HepG2 (cell line): ENCODE data around the gene CERS5. TPM values are rescaled to one million over a fixed set of nuclear protein-coding genes. Genes with fewer than 3 reads are reported as not detected.

Experiments used
- ARID5B ChIP-seq: IDR thresholded peaks from 2 replicates; pipeline ENCODE4 v1.4.0; 2020; ENCODE audit warnings: mild to moderate bottlenecking, missing genetic modification reagents
- ATF2 ChIP-seq: sonication (generic); formaldehyde crosslinking; IDR thresholded peaks from 2 replicates; pipeline ENCODE4 v1.4.0; 2020; ENCODE audit warnings: missing genetic modification reagents
- BRCA1 ChIP-seq: sonication (generic); formaldehyde crosslinking; IDR thresholded peaks from 2 replicates; pipeline ENCODE4 v1.4.0; 2020; ENCODE audit warnings: missing genetic modification reagents
- DRAP1 ChIP-seq: IDR thresholded peaks from 2 replicates; pipeline ENCODE4 v1.6.1; 2016; ENCODE audit warnings: missing genetic modification reagents, missing compliant biosample characterization
- E2F5 ChIP-seq: sonication (generic); formaldehyde crosslinking; conservative IDR thresholded peaks from 2 replicates; pipeline ENCODE4 v1.4.0; 2020; ENCODE audit warnings: missing genetic modification reagents
- GTF3A ChIP-seq: sonication (generic); formaldehyde crosslinking; conservative IDR thresholded peaks from 2 replicates; pipeline ENCODE4 v1.4.0; 2020; ENCODE audit warnings: mild to moderate bottlenecking, missing genetic modification reagents
- HOXA3 ChIP-seq: sonication (generic); formaldehyde crosslinking; IDR thresholded peaks from 2 replicates; pipeline ENCODE4 v1.5.0; 2020; ENCODE audit warnings: missing genetic modification reagents
- MAX ChIP-seq: IDR thresholded peaks from 2 replicates; pipeline ENCODE4 v1.6.1; 2012; ENCODE audit warnings: inconsistent platforms
- MED1 ChIP-seq: sonication (generic); formaldehyde crosslinking; IDR thresholded peaks from 2 replicates; pipeline ENCODE4 v1.4.0; 2020; ENCODE audit warnings: missing genetic modification reagents
- NFE2L1 ChIP-seq: sonication (generic); formaldehyde crosslinking; IDR thresholded peaks from 2 replicates; pipeline ENCODE4 v1.4.0; 2020; ENCODE audit warnings: missing genetic modification reagents, mild to moderate bottlenecking, borderline replicate concordance
- ZNF468 ChIP-seq: sonication (generic); formaldehyde crosslinking; IDR thresholded peaks from 2 replicates; pipeline ENCODE4 v1.8.0; 2022; ENCODE audit warnings: mild to moderate bottlenecking, moderate library complexity, missing genetic modification reagents
- ZNF670 ChIP-seq: sonication (generic); formaldehyde crosslinking; IDR thresholded peaks from 2 replicates; pipeline ENCODE4 v1.8.0; 2022; ENCODE audit warnings: mild to moderate bottlenecking, missing genetic modification reagents, borderline replicate concordance
- ZNF773 ChIP-seq: sonication (generic); formaldehyde crosslinking; IDR thresholded peaks from 2 replicates; pipeline ENCODE4 v1.4.0; 2020; ENCODE audit warnings: missing genetic modification reagents, borderline replicate concordance
- ZNF784 ChIP-seq: sonication (generic); formaldehyde crosslinking; IDR thresholded peaks from 2 replicates; pipeline ENCODE4 v1.5.1; 2020; ENCODE audit warnings: missing genetic modification reagents, mild to moderate bottlenecking, borderline replicate concordance
- ZNF879 ChIP-seq: sonication (generic); formaldehyde crosslinking; IDR thresholded peaks from 2 replicates; pipeline ENCODE4 v1.8.1; 2023; ENCODE audit warnings: missing genetic modification reagents
- polyA plus RNA-seq, 8 experiments: library from polyadenylated mRNA; depleted of rRNA in 3 of 8; stranded (reverse) in 7 of 8; unstranded in 1 of 8; fragments of >200 nt; fragmentation: Illumina TruSeq in 4 of 8; extraction: Trizol in 4 of 8; gene quantifications; 2 replicates each; pipeline versions ENCODE4 v1.2.1 to v1.2.3, GENCODE V29; 2011 to 2016; ENCODE audit warnings: low read depth in 4 of 8, missing spikeins in 1 of 8, mixed read lengths in 1 of 8; ENCODE audit not compliant: insufficient read depth in 1 of 8
- total RNA-seq, 5 experiments: library from RNA; depleted of rRNA; stranded (reverse); fragments of >200 nt; fragmentation: Illumina TruSeq; extraction: Trizol; gene quantifications; 2 replicates each; pipeline ENCODE4 v1.2.3, GENCODE V29; 2016; ENCODE audit warnings: low read depth in 1 of 5
- TF ChIP-seq, protein P1 (sequence below): sonication (generic); formaldehyde crosslinking; IDR thresholded peaks from 2 replicates; pipeline ENCODE4 v1.4.0; 2020; ENCODE audit warnings: missing genetic modification reagents
- TF ChIP-seq, protein P2 (sequence below): sonication (generic); formaldehyde crosslinking; conservative IDR thresholded peaks from 2 replicates; pipeline ENCODE4 v1.4.0; 2020; ENCODE audit warnings: missing genetic modification reagents

Gene CERS5
- total and polyA plus RNA-seq, 2 of the 13 experiments (the other 11 are each of a cell fraction or from before 2014, with no cell fraction given) = 22.3 to 48.8 TPM

DNA sequence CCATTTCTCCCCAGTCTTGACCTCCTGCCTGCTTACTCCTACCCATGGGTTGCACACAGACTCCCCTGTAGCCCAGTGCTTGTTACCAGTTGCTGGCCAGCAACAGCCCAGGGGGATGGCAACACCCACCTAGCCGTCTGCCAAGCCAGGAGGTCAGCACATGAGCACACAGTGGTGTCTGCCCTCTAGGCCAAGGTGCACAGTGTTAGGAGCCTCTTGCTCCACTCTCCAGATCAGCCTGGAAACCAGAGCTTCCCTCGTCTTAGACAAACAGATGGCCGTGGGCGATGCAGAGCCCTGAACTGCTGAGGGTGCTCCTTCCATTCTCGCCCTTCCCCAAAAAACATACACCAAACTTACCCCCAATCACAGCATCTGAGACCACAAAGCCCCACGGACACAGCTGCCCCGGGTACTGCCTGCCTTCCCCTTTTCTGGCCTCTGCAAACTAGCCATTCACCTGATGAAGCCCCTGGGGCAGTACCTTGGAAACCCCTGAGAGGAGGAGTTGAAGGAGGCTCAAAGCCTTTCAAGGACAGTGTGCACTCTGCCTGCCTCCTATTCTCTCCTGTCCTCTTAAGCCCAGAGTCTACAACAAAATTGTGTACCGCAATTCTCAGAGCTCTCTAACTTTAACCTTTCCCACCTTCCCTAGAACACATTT is 64.4 kb downstream of the CERS5 start (continued):
- TF ChIP-seq ZNF784 (CRISPR knock-in tag) = no peak
- TF ChIP-seq MAX = no peak
- no peak for TF ChIP-seq ZNF468 (CRISPR knock-in tag)
- TF ChIP-seq ATF2 (CRISPR knock-in tag) = peak; percentile 50; the same call in 1 of the 2 replicates
- TF ChIP-seq, protein P1, sequence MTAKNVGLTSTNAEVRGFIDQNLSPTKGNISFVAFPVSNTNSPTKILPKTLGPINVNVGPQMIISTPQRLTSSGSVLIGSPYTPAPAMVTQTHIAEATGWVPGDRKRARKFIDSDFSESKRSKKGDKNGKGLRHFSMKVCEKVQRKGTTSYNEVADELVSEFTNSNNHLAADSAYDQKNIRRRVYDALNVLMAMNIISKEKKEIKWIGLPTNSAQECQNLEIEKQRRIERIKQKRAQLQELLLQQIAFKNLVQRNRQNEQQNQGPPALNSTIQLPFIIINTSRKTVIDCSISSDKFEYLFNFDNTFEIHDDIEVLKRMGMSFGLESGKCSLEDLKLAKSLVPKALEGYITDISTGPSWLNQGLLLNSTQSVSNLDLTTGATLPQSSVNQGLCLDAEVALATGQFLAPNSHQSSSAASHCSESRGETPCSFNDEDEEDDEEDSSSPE (CRISPR knock-in tag) = 0 out of 2 replicates have a peak, but pooled peaks have one; percentile 33
- no peak for TF ChIP-seq ZNF773
- TF ChIP-seq HOXA3 (CRISPR knock-in tag) = peak; percentile 59; the same call in 1 of the 2 replicates
- TF ChIP-seq, protein P2, sequence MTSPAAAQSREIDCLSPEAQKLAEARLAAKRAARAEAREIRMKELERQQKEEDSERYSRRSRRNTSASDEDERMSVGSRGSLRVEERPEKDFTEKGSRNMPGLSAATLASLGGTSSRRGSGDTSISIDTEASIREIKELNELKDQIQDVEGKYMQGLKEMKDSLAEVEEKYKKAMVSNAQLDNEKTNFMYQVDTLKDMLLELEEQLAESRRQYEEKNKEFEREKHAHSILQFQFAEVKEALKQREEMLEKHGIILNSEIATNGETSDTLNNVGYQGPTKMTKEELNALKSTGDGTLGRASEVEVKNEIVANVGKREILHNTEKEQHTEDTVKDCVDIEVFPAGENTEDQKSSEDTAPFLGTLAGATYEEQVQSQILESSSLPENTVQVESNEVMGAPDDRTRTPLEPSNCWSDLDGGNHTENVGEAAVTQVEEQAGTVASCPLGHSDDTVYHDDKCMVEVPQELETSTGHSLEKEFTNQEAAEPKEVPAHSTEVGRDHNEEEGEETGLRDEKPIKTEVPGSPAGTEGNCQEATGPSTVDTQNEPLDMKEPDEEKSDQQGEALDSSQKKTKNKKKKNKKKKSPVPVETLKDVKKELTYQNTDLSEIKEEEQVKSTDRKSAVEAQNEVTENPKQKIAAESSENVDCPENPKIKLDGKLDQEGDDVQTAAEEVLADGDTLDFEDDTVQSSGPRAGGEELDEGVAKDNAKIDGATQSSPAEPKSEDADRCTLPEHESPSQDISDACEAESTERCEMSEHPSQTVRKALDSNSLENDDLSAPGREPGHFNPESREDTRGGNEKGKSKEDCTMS = no peak
- TF ChIP-seq NFE2L1 = no peak
- TF ChIP-seq ARID5B (CRISPR knock-in tag) = peak; percentile 27; the same call in 1 of the 2 replicates
- TF ChIP-seq ZNF670 (CRISPR knock-in tag) = 0 out of 2 replicates have a peak, but pooled peaks have one; percentile 7
- 0 out of 2 replicates have a peak, but pooled peaks have one; percentile 51 for TF ChIP-seq ZNF879 (CRISPR knock-in tag)
- TF ChIP-seq DRAP1 (CRISPR knock-in tag) = no peak
- TF ChIP-seq E2F5 = no peak
- TF ChIP-seq MED1 (CRISPR knock-in tag) = peak; percentile 39; the same call in 1 of the 2 replicates
- TF ChIP-seq GTF3A = no peak
- no peak for TF ChIP-seq BRCA1 (CRISPR knock-in tag)
